Measurements from ENCODE around the gene TAB2.

The TAB2 gene

GRCh38 chr6:149380523-149380922, 63.0 kb downstream of the TAB2 start:
- DNase-seq: no peak

- DNase-seq: no peak
Observed at GRCh38 chr6:149383371-149383770, 65.9 kb downstream of the TAB2 start.

GRCh38 chr6:149384464-149384863, 67.0 kb downstream of the TAB2 start:
- no peak for DNase-seq

GRCh38 chr6:149385998-149386646, 68.6 kb downstream of the TAB2 start:
- no peak for DNase-seq

- no peak for DNase-seq
Observed at GRCh38 chr6:149387779-149388512, 70.4 kb downstream of the TAB2 start.

- no peak for DNase-seq
Observed at GRCh38 chr6:149389509-149390297, 72.2 kb downstream of the TAB2 start.

- DNase-seq: no peak
Observed at GRCh38 chr6:149392093-149392492, 74.6 kb downstream of the TAB2 start.

- DNase-seq: no peak
Observed at GRCh38 chr6:149392535-149392934, 75.0 kb downstream of the TAB2 start.

- DNase-seq: no peak
Observed at GRCh38 chr6:149393002-149393679, 75.6 kb downstream of the TAB2 start.

- no peak for DNase-seq
Observed at GRCh38 chr6:149395185-149395584, 77.7 kb downstream of the TAB2 start.

GRCh38 chr6:149397384-149397783, 79.9 kb downstream of the TAB2 start:
- no peak for DNase-seq

GRCh38 chr6:149400050-149400449, 82.5 kb downstream of the TAB2 start, which contains the start of gene SUMO4:
SUMO4 (plus strand) TSS chr6:149400262; CDS start chr6:149400392, 130 bp downstream.
- DNase-seq: no peak

GRCh38 chr6:149403534-149403933, 86.0 kb downstream of the TAB2 start:
- DNase-seq: no peak

GRCh38 chr6:149405823-149406765, 88.6 kb downstream of the TAB2 start:
- DNase-seq: no peak

- no peak for DNase-seq
Observed at GRCh38 chr6:149409617-149410016, 92.1 kb downstream of the TAB2 start.

GRCh38 chr6:149410557-149410956, 93.0 kb downstream of the TAB2 start:
- DNase-seq: no peak

- DNase-seq: no peak
Observed at GRCh38 chr6:149414009-149414408, 96.5 kb downstream of the TAB2 start.

GRCh38 chr6:149414821-149415220, 97.3 kb downstream of the TAB2 start:
- DNase-seq: no peak

- no peak for DNase-seq
Observed at GRCh38 chr6:149419696-149420404, 102.3 kb downstream of the TAB2 start.

- DNase-seq: no peak
Observed at GRCh38 chr6:149421132-149421531, 103.6 kb downstream of the TAB2 start.

- no peak for DNase-seq
Observed at GRCh38 chr6:149422581-149422980, 105.1 kb downstream of the TAB2 start.
